Mesenteric fat pad (tissue), 1 donor: Measurements from ENCODE around the gene PRG3. TPM values are rescaled to one million over a fixed set of nuclear protein-coding genes. Genes with fewer than 3 reads are reported as not detected.

Source experiments
- DNase-seq: peaks from one replicate; pipeline ENCODE4 v3.0.0-alpha.2; 2020; ENCODE audit warnings: low spot score
- long read RNA-seq: library from polyadenylated mRNA; unstranded; transcript quantifications from one replicate; pipeline ENCODE4 v2.0.0, GENCODE V29; 2020
- total RNA-seq: library from RNA; stranded (reverse); fragmentation: NEBNext Ultra II Directional; extraction: Animal tissue kit (Norgen Biotek cat#: 25700); gene quantifications from one replicate; pipeline ENCODE4 v1.2.1, GENCODE V29; 2021
- donor health status: DM: yes; HTN: yes; CAD: no.

PRG3 gene
- total RNA-seq = not detected
- long read RNA-seq = 0 reads

DNA sequence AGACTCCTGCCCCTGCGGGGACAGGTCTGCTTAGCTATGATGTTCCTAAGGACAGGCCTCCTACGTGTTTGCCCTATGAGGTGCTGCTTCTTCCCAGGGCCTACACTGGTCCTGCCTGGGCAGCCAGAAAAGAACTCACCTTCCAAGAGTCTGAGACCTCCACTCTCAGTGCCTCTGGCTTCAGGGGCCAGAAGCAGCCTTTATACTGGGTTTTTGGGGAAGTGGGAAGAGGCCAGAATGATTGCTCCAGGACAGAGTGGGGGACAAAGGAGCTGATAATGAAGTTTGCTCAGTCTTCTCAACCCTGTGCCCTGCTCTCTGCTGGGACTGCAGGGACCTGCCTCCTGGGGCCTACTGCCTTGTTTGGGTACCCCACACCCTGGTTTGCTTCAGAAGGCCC, at the start of gene PRG3:
PRG3 (minus strand) TSS at position 176 of the 400 bp plus-strand sequence. CDS start 442 bp downstream, outside the sequence.
- no peak for DNase-seq

- no peak for DNase-seq
Observed at GRCh38 chr11:57429946-57430345, 49.0 kb upstream of the PRG3 start.

GRCh38 chr11:57428643-57429042, 47.7 kb upstream of the PRG3 start:
- no peak for DNase-seq

- peak; percentile 89 for DNase-seq
Observed at GRCh38 chr11:57427727-57428082, 46.8 kb upstream of the PRG3 start.

- DNase-seq = no peak
Observed at GRCh38 chr11:57426929-57427726, 46.2 kb upstream of the PRG3 start, which contains the start of gene SLC43A3. Gene SLC43A3 (minus strand): TSS chr11:57427121. CDS start chr11:57426172, 949 bp downstream.

DNA sequence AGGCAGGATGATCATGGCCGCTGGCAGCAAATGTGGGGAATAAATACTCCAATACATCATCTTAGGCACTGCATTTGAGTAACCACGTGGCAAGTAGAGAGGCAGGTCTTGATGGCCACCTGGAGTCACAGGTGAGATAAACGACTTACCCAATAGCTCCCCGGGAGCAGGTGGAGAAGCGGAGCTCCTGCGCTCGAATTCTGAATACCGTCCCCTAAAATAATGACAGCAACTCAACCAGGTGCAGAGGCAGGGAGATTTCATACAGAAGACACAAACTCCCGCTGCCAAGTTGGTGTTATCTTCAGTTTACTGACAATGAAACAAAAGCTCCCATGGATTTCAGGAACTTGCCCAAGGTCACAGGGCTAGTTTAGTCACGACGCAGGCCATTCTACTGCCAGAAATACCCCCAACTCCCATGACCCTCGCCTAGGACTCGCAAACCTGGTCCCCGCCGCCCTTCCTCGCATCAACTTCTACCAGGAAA, 45.5 kb upstream of the PRG3 start:
- DNase-seq = no peak

DNA sequence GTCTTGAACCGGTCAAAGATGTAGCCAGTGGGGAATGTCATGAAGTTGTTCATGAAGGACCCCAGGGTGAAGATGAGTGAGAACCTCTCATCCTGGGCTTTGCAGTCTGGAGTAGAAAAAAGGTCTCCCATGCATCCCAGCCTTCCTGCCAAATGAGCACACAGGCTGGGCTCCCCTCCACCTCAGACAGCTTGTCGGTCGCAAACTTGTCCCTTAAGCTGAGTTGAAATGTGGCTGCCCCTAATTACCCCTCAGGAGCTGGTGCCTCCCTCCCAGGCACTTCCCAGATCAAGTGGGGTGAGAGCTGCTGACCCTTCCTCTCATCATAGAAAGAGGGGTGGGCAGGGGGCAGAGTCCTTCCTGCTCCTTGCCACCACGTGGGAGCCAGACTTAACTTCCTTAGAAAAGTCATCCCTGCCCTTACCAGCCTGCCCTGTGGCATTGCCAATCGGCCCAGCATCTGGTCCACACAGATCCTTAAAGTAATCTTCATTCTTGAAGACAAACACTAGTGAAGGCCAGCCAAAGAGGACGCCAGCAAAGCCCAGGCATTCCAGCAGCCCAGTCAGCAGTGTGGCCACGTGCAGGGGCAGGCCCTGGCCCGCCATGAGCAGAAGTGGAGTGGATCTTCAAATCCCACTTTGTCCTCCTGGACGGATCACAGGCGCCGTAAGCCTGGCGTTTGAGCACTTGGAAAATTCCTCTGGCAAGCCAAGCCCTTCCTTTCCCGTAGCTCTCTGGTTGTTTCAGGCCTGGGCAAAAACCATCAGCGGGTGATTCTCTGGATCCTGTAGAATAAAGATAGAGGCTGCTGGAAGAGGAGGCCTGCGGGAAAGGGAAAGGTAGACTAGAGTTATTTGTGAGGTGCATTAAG, 44.9 kb upstream of the PRG3 start:
- no peak for DNase-seq

GRCh38 chr11:57424792-57425564, 44.0 kb upstream of the PRG3 start:
- DNase-seq = no peak

DNA sequence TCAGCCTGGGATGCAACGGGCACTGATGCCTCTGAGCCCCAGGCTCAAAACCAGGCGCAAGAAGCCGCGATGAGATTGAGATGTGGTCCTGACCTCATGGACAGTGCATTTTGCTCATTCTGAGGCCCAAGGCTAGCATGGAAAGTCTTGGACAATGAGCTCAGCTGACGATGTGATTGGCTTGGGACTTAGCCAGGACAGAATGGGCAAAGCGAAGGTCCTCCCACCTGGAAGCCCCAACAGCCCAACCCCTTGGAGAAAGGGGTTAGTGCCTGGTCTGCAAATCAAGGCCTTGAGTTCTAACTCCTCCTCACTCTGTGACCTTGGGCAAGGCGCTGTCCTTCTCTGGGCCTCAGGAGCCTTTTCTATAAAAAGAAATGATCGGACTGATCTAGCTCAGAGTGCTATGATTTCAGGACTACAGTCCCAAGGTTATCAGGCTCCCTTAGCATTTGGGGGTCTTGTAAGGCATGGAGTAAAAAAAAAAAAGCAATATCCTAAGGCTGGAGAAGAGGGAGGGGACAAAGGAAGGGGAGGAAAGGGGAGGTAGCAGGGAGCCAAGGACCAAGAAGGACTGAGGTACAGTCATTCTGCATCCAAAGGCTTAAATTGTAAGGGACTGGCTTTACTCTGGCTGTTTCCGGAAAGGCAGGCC, 43.3 kb upstream of the PRG3 start:
- DNase-seq = no peak

GRCh38 chr11:57422669-57423068, 41.7 kb upstream of the PRG3 start:
- no peak for DNase-seq

DNA sequence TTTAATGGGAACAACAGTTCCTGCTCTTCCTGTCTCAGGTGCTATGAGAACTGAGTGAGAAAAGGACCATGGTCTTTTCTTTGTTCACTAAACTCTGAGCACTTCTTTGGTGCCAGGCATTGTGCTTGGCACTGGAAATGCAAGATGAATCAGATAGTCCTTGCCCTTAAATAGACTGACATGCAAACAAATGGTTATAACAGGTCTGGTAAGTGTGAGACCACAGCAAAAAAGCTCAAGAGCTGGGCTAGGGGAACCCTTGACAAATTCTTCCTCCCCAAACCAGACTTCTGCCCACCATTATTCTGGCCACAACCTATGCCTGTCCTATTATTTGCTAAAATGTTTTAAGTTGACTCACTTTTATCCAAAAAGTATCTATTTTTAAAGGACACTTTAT, 40.9 kb upstream of the PRG3 start:
- no peak for DNase-seq

GRCh38 chr11:57421066-57421465, 40.1 kb upstream of the PRG3 start:
- no peak for DNase-seq

GRCh38 chr11:57419146-57419545, 38.2 kb upstream of the PRG3 start:
- DNase-seq = no peak

DNA sequence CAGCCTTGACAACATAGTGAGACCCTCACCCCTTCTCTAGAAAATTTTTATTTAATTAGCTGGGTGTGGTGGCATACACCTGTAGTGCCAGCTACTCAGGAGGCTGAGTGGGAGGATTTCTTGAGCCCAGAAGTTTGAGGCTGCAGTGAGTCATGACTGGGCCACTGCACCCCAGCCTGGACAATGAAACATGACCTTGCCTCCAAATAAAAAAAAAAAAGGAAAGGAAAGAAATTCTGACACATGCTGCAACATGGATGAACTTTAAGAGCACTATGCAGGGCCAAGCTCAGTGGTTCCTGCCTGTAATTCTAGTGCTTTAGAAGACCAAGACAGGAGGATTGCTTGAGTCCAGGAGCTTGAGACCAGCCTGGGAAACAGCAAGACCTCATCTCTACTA, 37.2 kb upstream of the PRG3 start:
- DNase-seq = no peak

GRCh38 chr11:57417056-57417455, 36.1 kb upstream of the PRG3 start:
- DNase-seq = no peak

DNA sequence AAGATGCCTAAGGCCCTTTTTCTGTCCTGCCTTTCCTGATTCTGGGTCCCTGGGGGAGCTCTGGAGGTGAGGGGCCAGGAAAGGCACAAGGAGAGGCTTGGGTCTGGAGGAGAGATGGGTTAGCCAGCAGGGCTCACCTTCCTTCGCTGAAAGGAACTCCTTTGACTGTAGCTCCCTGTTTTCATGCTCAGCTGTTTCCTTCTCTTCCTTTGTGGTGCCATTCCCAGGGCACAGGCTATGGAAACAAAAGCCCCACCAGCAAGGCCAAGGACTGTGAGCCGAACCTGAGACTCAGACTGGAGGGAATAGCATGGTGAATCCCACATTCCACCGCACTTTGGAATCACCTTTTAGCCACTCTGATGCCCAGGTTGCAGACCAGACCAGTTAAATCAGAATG, 35.5 kb upstream of the PRG3 start:
- DNase-seq = no peak

DNA sequence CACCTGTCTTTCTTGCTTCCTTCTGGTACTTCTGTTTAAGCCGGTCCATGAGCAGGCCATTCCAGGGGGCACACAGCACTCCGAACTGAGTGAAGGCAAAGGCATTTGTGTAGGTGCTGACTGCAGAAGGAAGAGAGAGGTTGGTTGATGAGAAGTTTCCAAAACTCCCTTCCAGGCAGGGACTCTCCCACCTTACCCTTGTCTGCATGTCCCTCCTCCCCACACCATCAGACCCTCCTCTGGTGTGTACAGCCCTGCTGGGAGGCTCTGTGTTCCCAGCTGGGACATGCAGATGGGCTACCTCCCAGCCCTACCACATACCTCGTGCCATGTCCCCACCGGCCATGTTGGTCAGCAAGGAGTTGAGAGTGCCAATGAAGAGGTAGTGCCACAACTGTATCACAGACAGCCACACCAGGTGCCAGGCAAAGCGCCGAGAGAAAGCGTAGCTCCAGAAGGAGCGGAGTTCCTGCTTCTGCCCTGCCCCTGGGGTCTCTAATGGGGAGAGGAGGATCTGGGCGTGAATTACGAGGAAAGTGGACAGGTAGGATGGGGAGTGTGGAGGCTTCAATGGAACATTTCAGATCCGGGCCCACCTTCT, 33.8 kb upstream of the PRG3 start:
- DNase-seq = no peak

GRCh38 chr11:57413681-57414080, 32.7 kb upstream of the PRG3 start:
- no peak for DNase-seq

DNA sequence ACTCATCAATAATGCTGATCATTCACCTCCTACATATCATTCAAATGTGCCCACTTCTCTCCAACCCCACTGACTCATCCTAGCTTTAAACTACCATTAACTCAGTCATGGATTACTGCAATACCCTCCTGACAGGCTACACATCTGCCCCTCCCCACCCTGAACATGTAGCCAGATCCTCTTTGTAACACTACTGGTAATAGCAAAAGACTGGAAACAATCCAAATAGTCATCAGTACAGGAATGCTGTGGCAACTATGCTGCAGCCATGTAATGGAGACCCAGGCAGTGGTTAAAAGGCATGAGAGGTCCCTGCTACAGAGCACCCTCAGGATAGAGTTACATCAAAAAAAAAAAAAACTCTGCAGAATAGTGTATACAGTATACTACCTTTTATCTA, 29.3 kb upstream of the PRG3 start:
- no peak for DNase-seq

GRCh38 chr11:57409321-57410100, 28.6 kb upstream of the PRG3 start:
- no peak for DNase-seq
